Common myeloid progenitor, CD34-positive (primary cell): ENCODE results near the gene CCR7.

Experiments used
- CTCF ChIA-PET: fragments of 350-600 bp; sonication (Branson Sonifier 250); formaldehyde crosslinking; loops from one replicate; lab custom pipeline; 2021; ENCODE audit warnings: antibody characterized with exemption; lab: Charles Lee
- POLR2A ChIA-PET: fragments of 350-600 bp; sonication (Branson Sonifier 250); formaldehyde crosslinking; loops from one replicate; lab custom pipeline; 2021; ENCODE audit warnings: antibody characterized with exemption; lab: Charles Lee
- DNase-seq, 3 donors: peaks; one replicate each; pipeline versions ENCODE4 v3.0.0 to v3.0.0-alpha.2; 2013
- H3K27ac ChIP-seq, 2 experiments: 1 replicate in 1 of 2; 2 replicates in 1 of 2; pipeline ENCODE4 v1.7.0; 2013; ENCODE audit warnings: inconsistent platforms in 2 of 2, low read length in 2 of 2, mild to moderate bottlenecking in 2 of 2, low read depth in 1 of 2, moderate library complexity in 1 of 2; ENCODE audit not compliant: severe bottlenecking in 2 of 2, insufficient read depth in 1 of 2, poor library complexity in 1 of 2
- H3K27me3 ChIP-seq, 5 experiments: replicated peaks in 2 of 5; 1 replicate in 3 of 5; 2 replicates in 2 of 5; pipeline versions ENCODE4 v1.6.1 to v1.7.0; 2013; ENCODE audit warnings: low read length in 4 of 5, mild to moderate bottlenecking in 2 of 5, moderate library complexity in 2 of 5, inconsistent platforms in 1 of 5; ENCODE audit not compliant: insufficient read depth in 5 of 5, control insufficient read depth in 4 of 5
- H3K36me3 ChIP-seq, 4 experiments: 1 replicate in 2 of 4; 2 replicates in 2 of 4; pipeline versions ENCODE4 v1.6.1 to v1.7.0; 2013; ENCODE audit warnings: low read length in 3 of 4, control low read depth in 1 of 4, mild to moderate bottlenecking in 1 of 4; ENCODE audit not compliant: control insufficient read depth in 4 of 4, insufficient read depth in 4 of 4
- H3K4me1 ChIP-seq, 4 experiments: 1 replicate in 3 of 4; 2 replicates in 1 of 4; pipeline versions ENCODE4 v1.6.1 to v1.7.1; 2013; ENCODE audit warnings: low read length in 3 of 4, mild to moderate bottlenecking in 3 of 4, control low read depth in 1 of 4, inconsistent platforms in 1 of 4, moderate library complexity in 1 of 4; ENCODE audit not compliant: control insufficient read depth in 4 of 4, insufficient read depth in 4 of 4; ENCODE audit errors: control extremely low read depth in 1 of 4
- H3K4me3 ChIP-seq, 7 experiments: 1 replicate in 4 of 7; 2 replicates in 3 of 7; pipeline versions ENCODE4 v1.5.1 to v1.7.0; 2013; ENCODE audit warnings: mild to moderate bottlenecking in 7 of 7, low read length in 6 of 7, moderate library complexity in 6 of 7, inconsistent platforms in 2 of 7, low read depth in 2 of 7, control low read depth in 1 of 7; ENCODE audit not compliant: insufficient read depth in 4 of 7, control insufficient read depth in 1 of 7; ENCODE audit errors: extremely low read depth in 1 of 7
- H3K9me3 ChIP-seq, 5 experiments: 1 replicate in 4 of 5; 2 replicates in 1 of 5; pipeline versions ENCODE4 v1.6.1 to v1.7.1; 2013; ENCODE audit warnings: low read length in 4 of 5, mild to moderate bottlenecking in 2 of 5, inconsistent platforms in 1 of 5, low read depth in 1 of 5, moderate library complexity in 1 of 5; ENCODE audit not compliant: control insufficient read depth in 4 of 5, insufficient read depth in 2 of 5; ENCODE audit errors: control extremely low read depth in 1 of 5
- WGBS: methylation state at CpG from one replicate; pipeline ENCODE4 v1.1.5; 2013; ENCODE audit not compliant: insufficient coverage; 5-methylcytosine and 5-hydroxymethylcytosine counted together

CCR7 gene

GRCh38 chr17:40516581-40517285 is 48.5 kb downstream of the CCR7 start:
- ChIA-PET CTCF (interaction anchor here (1.0 to 1.6 kb wide), 3 partner anchors 9 to 43 kb away, joined by 3 to 4 read pairs (median 3); no protein-coding TSS in a partner anchor), POLR2A (interaction anchor here (1.1 kb wide), 1 partner anchor 32 kb away, joined by 3 read pairs; no protein-coding TSS in a partner anchor)
- WGBS: 0% methylated on average over 2 of the region's 3 CpGs
- Histone ChIP-seq H3K4me1 (peaks cover 5 to 31% (median 26%) of the 10 kb centered on the region in 4 experiments), H3K27ac (no peak overlapping the region), H3K4me3 (peak overlapping the region in 3 of 7 experiments; percentile 2 to 43 (median 3)), H3K36me3 (no peaks in the 10 kb centered on the region), H3K9me3 (no peaks in the 10 kb centered on the region), H3K27me3 (peaks cover 0 to 56% (median 14%) of the 10 kb centered on the region in 5 experiments)
- peak; percentile 69 to 94 (median 92) for DNase-seq

- Histone ChIP-seq H3K9me3 (no peaks in the 10 kb centered on the region), H3K36me3 (no peaks in the 10 kb centered on the region), H3K4me3 (no peak overlapping the region), H3K27me3 (peaks cover 0 to 51% (median 11%) of the 10 kb centered on the region in 5 experiments), H3K27ac (no peak overlapping the region), H3K4me1 (peaks cover 5 to 31% (median 26%) of the 10 kb centered on the region in 4 experiments)
- DNase-seq: peak in 1 of 3 donors; percentile 26
- 36% methylated on average over 10 of the region's 11 CpGs for WGBS
- ChIA-PET POLR2A (no interaction called here), CTCF (interaction anchor here (2.6 kb wide), 1 partner anchor 18 kb away, joined by 7 read pairs; no protein-coding TSS in a partner anchor)
These were observed 49.7 kb downstream of the CCR7 start for GRCh38 chr17:40515491-40516041.

- ChIA-PET POLR2A (no interaction called here), CTCF (interaction anchor here (0.6 to 2.6 kb wide), 3 partner anchors 16 to 20 kb away, joined by 3 to 7 read pairs (median 7); no protein-coding TSS in a partner anchor)
- peaks cover 0 to 50% (median 11%) of the 10 kb centered on the region in 5 experiments for H3K27me3 ChIP-seq
- H3K9me3 ChIP-seq: no peaks in the 10 kb centered on the region
- 83% methylated on average over 4 of the region's 4 CpGs for WGBS
- H3K27ac ChIP-seq: no peak overlapping the region
- DNase-seq: no peak
- H3K4me3 ChIP-seq: no peak overlapping the region
- H3K4me1 ChIP-seq: peaks cover 5 to 31% (median 26%) of the 10 kb centered on the region in 4 experiments
- H3K36me3 ChIP-seq: no peaks in the 10 kb centered on the region
These were observed 50.3 kb downstream of the CCR7 start for GRCh38 chr17:40515011-40515410.

- no peak for DNase-seq
- POLR2A ChIA-PET: no interaction called here
- Histone ChIP-seq H3K27ac (no peak overlapping the region), H3K4me3 (no peak overlapping the region), H3K27me3 (peaks cover 0 to 48% (median 11%) of the 10 kb centered on the region in 5 experiments), H3K4me1 (peaks cover 5 to 31% (median 26%) of the 10 kb centered on the region in 4 experiments), H3K36me3 (no peaks in the 10 kb centered on the region), H3K9me3 (no peaks in the 10 kb centered on the region)
- CTCF ChIA-PET: interaction anchor here (0.6 to 2.6 kb wide), 6 partner anchors 17 to 64 kb away, joined by 3 to 7 read pairs (median 4); no protein-coding TSS in a partner anchor
- WGBS: 98% methylated on average over 7 of the region's 7 CpGs
These were observed 51.0 kb downstream of the CCR7 start for GRCh38 chr17:40514013-40514875.

- 86% methylated on average over 10 of the region's 12 CpGs for WGBS
- no peaks in the 10 kb centered on the region for H3K36me3 ChIP-seq
- no peak overlapping the region for H3K4me3 ChIP-seq
- DNase-seq: no peak
- ChIA-PET POLR2A (no interaction called here), CTCF (interaction anchor here (1.2 to 1.5 kb wide), 2 partner anchors 20 to 22 kb away, joined by 4 read pairs; no protein-coding TSS in a partner anchor)
- H3K27me3 ChIP-seq: peaks cover 0 to 38% (median 7%) of the 10 kb centered on the region in 5 experiments
- no peaks in the 10 kb centered on the region for H3K9me3 ChIP-seq
- H3K27ac ChIP-seq: no peak overlapping the region
- peaks cover 5 to 17% (median 13%) of the 10 kb centered on the region in 4 experiments for H3K4me1 ChIP-seq
These were observed 53.5 kb downstream of the CCR7 start for GRCh38 chr17:40511667-40512220.

- H3K36me3 ChIP-seq: no peaks in the 10 kb centered on the region
- no peak overlapping the region for H3K27ac ChIP-seq
- DNase-seq: no peak
- no peaks in the 10 kb centered on the region for H3K9me3 ChIP-seq
- ChIA-PET POLR2A (no interaction called here), CTCF (interaction anchor here (1.0 to 1.3 kb wide), 4 partner anchors 10 to 48 kb away, joined by 3 to 4 read pairs (median 3); partner anchors contain the start of gene TNS4)
- peaks cover 0 to 11% (median 7%) of the 10 kb centered on the region in 4 experiments for H3K4me1 ChIP-seq
- no CpG with 5 or more reads among the region's 2 CpGs for WGBS
- H3K27me3 ChIP-seq: peaks cover 0 to 38% (median 7%) of the 10 kb centered on the region in 5 experiments
- no peak overlapping the region for H3K4me3 ChIP-seq
These were observed 54.1 kb downstream of the CCR7 start for GRCh38 chr17:40511136-40511535.
